Measurements from ENCODE around the gene SSH2.

Gene SSH2

DNA sequence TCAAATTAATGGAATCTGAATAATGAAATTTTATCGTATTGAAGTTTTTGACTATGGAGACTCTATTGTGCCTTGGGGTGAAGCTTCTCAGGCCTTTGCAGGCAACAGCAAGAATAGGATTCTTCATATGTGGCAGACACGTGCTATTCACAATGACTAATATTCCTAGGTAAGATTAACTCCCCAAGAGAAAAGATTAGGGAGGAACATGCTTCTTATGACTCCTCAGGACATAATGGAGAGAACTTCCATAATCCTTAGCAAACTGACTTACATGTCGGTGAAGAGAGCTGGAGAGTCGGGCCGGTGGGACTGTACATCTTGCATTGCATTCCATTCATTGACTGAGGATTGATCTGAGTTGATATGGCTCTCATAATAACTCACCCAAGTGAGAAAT is 258.4 kb downstream of the SSH2 start:
- peaks cover 34% of the 10 kb centered on the region for H3K4me1 ChIP-seq (ENCODE audit: insufficient read depth, low read length)
- no peak overlapping the region for H3K4me3 ChIP-seq (ENCODE audit: low read depth in 1 of 2, low read length in 2 of 2)
- ATAC-seq (ENCODE audit: insufficient read depth, low read depth) (no peak), DNase-seq (no peak)
- no peak overlapping the region for H3K27ac ChIP-seq (ENCODE audit: low read length)
- peaks cover 48% of the 10 kb centered on the region for H3K36me3 ChIP-seq (ENCODE audit: insufficient read depth, low read length)
- no peaks in the 10 kb centered on the region for H3K79me2 ChIP-seq (ENCODE audit: insufficient read depth, low read length)
- TF ChIP-seq, protein P1, sequence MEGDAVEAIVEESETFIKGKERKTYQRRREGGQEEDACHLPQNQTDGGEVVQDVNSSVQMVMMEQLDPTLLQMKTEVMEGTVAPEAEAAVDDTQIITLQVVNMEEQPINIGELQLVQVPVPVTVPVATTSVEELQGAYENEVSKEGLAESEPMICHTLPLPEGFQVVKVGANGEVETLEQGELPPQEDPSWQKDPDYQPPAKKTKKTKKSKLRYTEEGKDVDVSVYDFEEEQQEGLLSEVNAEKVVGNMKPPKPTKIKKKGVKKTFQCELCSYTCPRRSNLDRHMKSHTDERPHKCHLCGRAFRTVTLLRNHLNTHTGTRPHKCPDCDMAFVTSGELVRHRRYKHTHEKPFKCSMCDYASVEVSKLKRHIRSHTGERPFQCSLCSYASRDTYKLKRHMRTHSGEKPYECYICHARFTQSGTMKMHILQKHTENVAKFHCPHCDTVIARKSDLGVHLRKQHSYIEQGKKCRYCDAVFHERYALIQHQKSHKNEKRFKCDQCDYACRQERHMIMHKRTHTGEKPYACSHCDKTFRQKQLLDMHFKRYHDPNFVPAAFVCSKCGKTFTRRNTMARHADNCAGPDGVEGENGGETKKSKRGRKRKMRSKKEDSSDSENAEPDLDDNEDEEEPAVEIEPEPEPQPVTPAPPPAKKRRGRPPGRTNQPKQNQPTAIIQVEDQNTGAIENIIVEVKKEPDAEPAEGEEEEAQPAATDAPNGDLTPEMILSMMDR (IDR thresholded peaks at IDR 0.05; ENCODE audit: borderline replicate concordance, extremely low read depth, low read length, poor library complexity, severe bottlenecking): no peak
- no peak for TF ChIP-seq EZH2 (IDR thresholded peaks at IDR 0.05; ENCODE audit: borderline replicate concordance, low read depth, low read length, severe bottlenecking)
- no peaks in the 10 kb centered on the region for H3K9me3 ChIP-seq (ENCODE audit: insufficient read depth, low read length, severe bottlenecking)
- H3K4me2 ChIP-seq (ENCODE audit: insufficient read depth, low read length): no peak overlapping the region
- no peaks in the 10 kb centered on the region for H3K27me3 ChIP-seq (ENCODE audit: insufficient read depth, low read length, poor library complexity)
- H4K20me1 ChIP-seq (ENCODE audit: insufficient read depth, low read length): no peaks in the 10 kb centered on the region
- H2AFZ ChIP-seq (ENCODE audit: low read depth, low read length): no peak overlapping the region
- no peak overlapping the region for H3K9ac ChIP-seq (ENCODE audit: low read depth, low read length)

DNA sequence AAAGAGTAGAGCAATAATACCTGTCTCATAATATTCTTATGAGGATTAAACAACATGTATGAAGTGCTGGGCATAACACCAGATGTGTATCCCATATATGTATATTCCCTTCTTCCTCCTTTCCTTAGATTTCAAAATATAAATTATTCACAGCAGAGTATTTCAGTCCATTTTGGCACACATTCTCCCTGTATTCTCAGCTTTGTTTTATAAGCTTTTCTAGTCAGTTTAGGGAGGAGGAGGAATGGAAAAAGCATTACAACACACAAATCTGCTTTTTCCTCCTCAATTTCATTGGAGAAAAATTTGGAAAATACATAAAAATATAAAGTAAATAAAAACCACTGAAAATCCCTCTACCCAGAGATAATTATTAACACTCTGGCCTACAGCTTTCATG is 260.8 kb downstream of the SSH2 start:
- no peak overlapping the region for H3K27ac ChIP-seq (ENCODE audit: low read length)
- no peaks in the 10 kb centered on the region for H4K20me1 ChIP-seq (ENCODE audit: insufficient read depth, low read length)
- no peak overlapping the region for H3K4me2 ChIP-seq (ENCODE audit: insufficient read depth, low read length)
- no peaks in the 10 kb centered on the region for H3K9me3 ChIP-seq (ENCODE audit: insufficient read depth, low read length, severe bottlenecking)
- H2AFZ ChIP-seq (ENCODE audit: low read depth, low read length): no peak overlapping the region
- peaks cover 67% of the 10 kb centered on the region for H3K36me3 ChIP-seq (ENCODE audit: insufficient read depth, low read length)
- H3K9ac ChIP-seq (ENCODE audit: low read depth, low read length): no peak overlapping the region
- TF ChIP-seq EZH2 (IDR thresholded peaks at IDR 0.05; ENCODE audit: borderline replicate concordance, low read depth, low read length, severe bottlenecking): no peak
- TF ChIP-seq, protein P1 (IDR thresholded peaks at IDR 0.05; ENCODE audit: borderline replicate concordance, extremely low read depth, low read length, poor library complexity, severe bottlenecking): no peak
- H3K27me3 ChIP-seq (ENCODE audit: insufficient read depth, low read length, poor library complexity): no peaks in the 10 kb centered on the region
- ATAC-seq (ENCODE audit: insufficient read depth, low read depth): no peak
- no peak overlapping the region for H3K4me3 ChIP-seq (ENCODE audit: low read depth in 1 of 2, low read length in 2 of 2)
- DNase-seq: no peak
- H3K79me2 ChIP-seq (ENCODE audit: insufficient read depth, low read length): no peaks in the 10 kb centered on the region
- peaks cover 12% of the 10 kb centered on the region for H3K4me1 ChIP-seq (ENCODE audit: insufficient read depth, low read length)

DNA sequence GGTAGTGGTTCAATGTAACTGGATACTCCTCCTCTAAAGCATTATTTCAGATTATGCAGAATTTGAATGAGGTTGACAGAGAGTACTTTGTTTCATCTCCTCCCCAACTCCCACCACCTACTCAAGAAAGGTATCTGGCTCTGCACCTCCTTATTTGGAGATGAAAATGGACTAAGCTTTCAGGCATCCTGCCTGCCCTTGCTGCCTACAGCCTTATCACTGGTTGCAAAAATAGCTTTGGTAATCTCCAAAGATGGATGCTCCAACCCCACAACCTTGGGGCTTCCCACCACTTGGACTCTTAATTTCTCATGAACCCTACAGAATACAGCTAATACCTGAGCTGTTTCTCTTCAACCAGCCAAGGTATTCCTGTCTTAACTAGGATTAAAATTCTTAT is 262.1 kb downstream of the SSH2 start:
- Histone ChIP-seq H3K9ac (ENCODE audit: low read depth, low read length) (no peak overlapping the region), H4K20me1 (ENCODE audit: insufficient read depth, low read length) (no peaks in the 10 kb centered on the region), H3K4me2 (ENCODE audit: insufficient read depth, low read length) (no peak overlapping the region), H3K27me3 (ENCODE audit: insufficient read depth, low read length, poor library complexity) (no peaks in the 10 kb centered on the region), H3K27ac (ENCODE audit: low read length) (no peak overlapping the region), H3K4me3 (ENCODE audit: low read depth in 1 of 2, low read length in 2 of 2) (no peak overlapping the region), H2AFZ (ENCODE audit: low read depth, low read length) (no peak overlapping the region), H3K4me1 (ENCODE audit: insufficient read depth, low read length) (no peaks in the 10 kb centered on the region), H3K79me2 (ENCODE audit: insufficient read depth, low read length) (no peaks in the 10 kb centered on the region), H3K36me3 (ENCODE audit: insufficient read depth, low read length) (peaks cover 68% of the 10 kb centered on the region), H3K9me3 (ENCODE audit: insufficient read depth, low read length, severe bottlenecking) (no peaks in the 10 kb centered on the region)
- DNase-seq (no peak), ATAC-seq (ENCODE audit: insufficient read depth, low read depth) (no peak)
- TF ChIP-seq, protein P1 (IDR thresholded peaks at IDR 0.05; ENCODE audit: borderline replicate concordance, extremely low read depth, low read length, poor library complexity, severe bottlenecking): no peak
- TF ChIP-seq EZH2 (IDR thresholded peaks at IDR 0.05; ENCODE audit: borderline replicate concordance, low read depth, low read length, severe bottlenecking): no peak

DNA sequence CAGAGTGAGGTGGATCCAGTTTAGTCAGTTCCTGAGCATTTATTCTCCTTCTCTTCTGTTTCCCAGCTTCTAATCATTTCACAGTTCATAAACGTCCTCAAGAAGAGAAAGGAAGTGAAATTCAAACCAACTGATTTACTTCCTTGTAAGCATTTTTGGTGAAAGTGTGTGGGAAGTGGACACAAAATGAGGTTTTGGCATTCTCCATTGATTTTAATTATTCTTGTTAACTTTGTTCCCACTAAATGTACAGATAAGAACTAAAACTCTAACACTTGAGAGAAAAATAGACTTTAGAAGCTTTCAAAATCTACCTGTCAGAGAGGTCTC is 264.6 kb downstream of the SSH2 start:
- H3K27ac ChIP-seq (ENCODE audit: low read length): no peak overlapping the region

More for the DNA sequence above, 264.6 kb downstream of the SSH2 start:
- no peaks in the 10 kb centered on the region for H3K27me3 ChIP-seq (ENCODE audit: insufficient read depth, low read length, poor library complexity)
- H4K20me1 ChIP-seq (ENCODE audit: insufficient read depth, low read length): no peaks in the 10 kb centered on the region
- H2AFZ ChIP-seq (ENCODE audit: low read depth, low read length): no peak overlapping the region
- H3K79me2 ChIP-seq (ENCODE audit: insufficient read depth, low read length): no peaks in the 10 kb centered on the region
- DNase-seq: no peak
- H3K9me3 ChIP-seq (ENCODE audit: insufficient read depth, low read length, severe bottlenecking): no peaks in the 10 kb centered on the region
- no peak overlapping the region for H3K4me3 ChIP-seq (ENCODE audit: low read depth in 1 of 2, low read length in 2 of 2)
- H3K4me1 ChIP-seq (ENCODE audit: insufficient read depth, low read length): no peaks in the 10 kb centered on the region
- peaks cover 57% of the 10 kb centered on the region for H3K36me3 ChIP-seq (ENCODE audit: insufficient read depth, low read length)
- no peak overlapping the region for H3K9ac ChIP-seq (ENCODE audit: low read depth, low read length)
- H3K4me2 ChIP-seq (ENCODE audit: insufficient read depth, low read length): no peak overlapping the region
- ATAC-seq (ENCODE audit: insufficient read depth, low read depth): no peak
- TF ChIP-seq, protein P1 (IDR thresholded peaks at IDR 0.05; ENCODE audit: borderline replicate concordance, extremely low read depth, low read length, poor library complexity, severe bottlenecking): no peak
